ENCODE results near the gene FUT9.

DNA sequence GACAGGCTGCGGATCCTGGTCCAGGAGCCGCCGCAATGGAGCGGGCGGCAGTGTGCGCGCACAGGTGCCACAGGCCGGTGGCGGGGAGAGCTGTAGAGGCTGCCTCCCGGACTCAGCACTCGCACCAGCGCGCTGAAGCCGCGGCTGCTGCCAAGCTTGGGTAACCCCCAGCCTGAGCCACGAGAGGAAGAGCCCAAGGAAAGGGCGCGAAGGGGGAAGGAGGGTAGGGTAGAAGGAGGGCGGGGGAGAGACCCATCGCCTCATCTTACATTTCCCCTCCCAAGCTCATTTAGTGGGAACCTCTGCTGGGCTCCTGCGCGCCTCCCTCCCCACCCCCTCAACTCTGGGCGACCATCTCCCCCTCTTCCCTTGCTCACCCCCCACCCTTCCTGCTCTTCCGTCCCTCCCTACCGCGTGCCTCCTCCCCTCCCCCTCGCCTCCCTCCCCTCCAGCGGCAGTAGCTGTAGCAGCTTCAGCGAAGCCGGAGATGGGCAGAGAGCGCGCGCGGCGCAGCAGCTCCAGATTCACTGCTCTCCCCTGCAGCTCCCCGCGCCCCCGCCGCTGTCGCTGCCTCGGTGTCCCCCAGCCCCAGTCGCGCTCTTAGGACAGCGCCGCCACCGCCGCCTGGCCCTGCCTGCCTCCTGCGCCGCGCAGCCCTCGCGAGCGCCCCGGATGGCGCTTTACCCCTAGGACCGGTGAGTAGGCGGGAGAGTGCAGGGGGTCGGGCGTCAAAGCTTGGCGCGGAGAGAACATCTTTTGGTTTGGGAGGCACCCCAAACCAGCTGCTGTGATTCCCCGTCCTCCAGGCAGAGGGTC is at the start of gene FUT9:
- TF ChIP-seq BHLHE40 (IDR thresholded peaks at IDR 0.05; ENCODE audit: borderline replicate concordance) (no peak), NFRKB (IDR thresholded peaks at IDR 0.05) (no peak), FOXK2 (IDR thresholded peaks at IDR 0.05) (no peak), ZNF384 (IDR thresholded peaks at IDR 0.05) (no peak), SP1 (IDR thresholded peaks at IDR 0.05) (no peak), L3MBTL2 (conservative IDR thresholded peaks at IDR 0.05) (no peak; the same call in 1 of the 2 replicates), SUZ12 (IDR thresholded peaks at IDR 0.05) (no peak)
